K562 (cell line): ENCODE results near the gene TUT4. TPM values are rescaled to one million over a fixed set of nuclear protein-coding genes. Genes with fewer than 3 reads are reported as not detected.

ENCODE experiments used
- BRF1 ChIP-seq: IDR thresholded peaks from 3 replicates; pipeline ENCODE4 v1.6.1; 2011; ENCODE audit warnings: borderline replicate concordance, mild to moderate bottlenecking; ENCODE audit not compliant: insufficient read length; ENCODE audit errors: extremely low read depth
- CBX2 ChIP-seq: fragments of 200-600 bp; sonication (generic); IDR thresholded peaks from one replicate; pipeline ENCODE4 v1.6.1; 2012; ENCODE audit warnings: mild to moderate bottlenecking, low read length, inconsistent platforms; ENCODE audit not compliant: insufficient read depth, poor library complexity, severe bottlenecking
- FOXJ3 ChIP-seq: sonication (generic); formaldehyde crosslinking; IDR thresholded peaks from 2 replicates; pipeline ENCODE4 v1.4.0; 2020; ENCODE audit warnings: mild to moderate bottlenecking, missing genetic modification reagents
- HDAC1 ChIP-seq, 2 experiments: fragments of 450-650 bp; IDR thresholded peaks; 2 replicates each; pipeline ENCODE4 v1.6.1; 2016 to 2017; ENCODE audit warnings: inconsistent platforms in 1 of 2, mild to moderate bottlenecking in 1 of 2, moderate library complexity in 1 of 2
- HDGF ChIP-seq: fragments of 450-650 bp; IDR thresholded peaks from 2 replicates; pipeline ENCODE4 v1.6.1; 2016
- NFRKB ChIP-seq: fragments of 450-650 bp; IDR thresholded peaks from 2 replicates; pipeline ENCODE4 v1.6.1; 2016; ENCODE audit warnings: low read depth
- POLR3A ChIP-seq: IDR thresholded peaks from 2 replicates; pipeline ENCODE4 v1.6.1; 2011; ENCODE audit warnings: borderline replicate concordance, mild to moderate bottlenecking, moderate library complexity; ENCODE audit not compliant: insufficient read length, insufficient read depth; ENCODE audit errors: extremely low read depth
- RAD51 ChIP-seq: fragments of 450-650 bp; IDR thresholded peaks from 2 replicates; pipeline ENCODE4 v1.7.1; 2016; ENCODE audit warnings: low read depth, mild to moderate bottlenecking, borderline replicate concordance
- SMAD3 ChIP-seq: fragments of 450-650 bp; formaldehyde crosslinking; conservative IDR thresholded peaks from 2 replicates; pipeline ENCODE4 v1.4.0; 2020; ENCODE audit warnings: mild to moderate bottlenecking
- STAG1 ChIP-seq: sonication (generic); formaldehyde crosslinking; IDR thresholded peaks from 2 replicates; pipeline ENCODE4 v1.5.0; 2020; ENCODE audit warnings: missing genetic modification reagents, borderline replicate concordance
- STAT5B ChIP-seq: fragments of 250-450 bp; sonication (Bioruptor Pico); IDR thresholded peaks from 2 replicates; pipeline ENCODE4 v1.8.0; 2021; ENCODE audit warnings: mild to moderate bottlenecking, inconsistent platforms
- ZEB2 ChIP-seq: fragments of 450-650 bp; IDR thresholded peaks from 2 replicates; pipeline ENCODE4 v1.6.1; 2016
- ZNF224 ChIP-seq: sonication (generic); formaldehyde crosslinking; IDR thresholded peaks from 2 replicates; pipeline ENCODE4 v1.8.0; 2022; ENCODE audit warnings: mild to moderate bottlenecking, missing genetic modification reagents
- ZNF239 ChIP-seq: fragments of 250-450 bp; sonication (Bioruptor Pico); IDR thresholded peaks from 2 replicates; pipeline ENCODE4 v1.4.0; 2020; ENCODE audit warnings: mild to moderate bottlenecking
- ZNF551 ChIP-seq: fragments of 250-450 bp; sonication (Bioruptor Pico); IDR thresholded peaks from 2 replicates; pipeline ENCODE4 v1.5.0; 2021; ENCODE audit warnings: mild to moderate bottlenecking, moderate library complexity
- polyA plus RNA-seq, 8 experiments: library from polyadenylated mRNA; depleted of rRNA in 4 of 8; stranded (reverse) in 5 of 8; unstranded in 3 of 8; fragments of >200 nt; fragmentation: Nextera tagmentation in 2 of 8; fragmentation: Illumina TruSeq in 1 of 8; extraction: Ambion mirVana in 2 of 8; extraction: Trizol in 1 of 8; gene quantifications; 2 replicates each; pipeline versions ENCODE4 v1.2.1 to v1.2.3, GENCODE V29; 2011 to 2014; ENCODE audit warnings: inconsistent platforms in 1 of 8, missing spikeins in 1 of 8
- total RNA-seq, 7 experiments: library from RNA; depleted of rRNA in 6 of 7; stranded (reverse); fragments of >200 nt in 6 of 7; fragmentation: Illumina TruSeq in 2 of 7; extraction: Trizol in 2 of 7; gene quantifications; 2 replicates each; pipeline versions ENCODE4 v1.2.1 to v1.2.3, GENCODE V29; 2011 to 2021; ENCODE audit warnings: low replicate concordance in 1 of 7
- TF ChIP-seq, protein P1 (sequence below), 2 experiments: fragments of 450-650 bp; formaldehyde crosslinking in 1 of 2; IDR thresholded peaks; 2 replicates each; pipeline versions ENCODE4 v1.4.0 to v1.6.1; 2014 to 2020; ENCODE audit warnings: mild to moderate bottlenecking in 2 of 2, borderline replicate concordance in 1 of 2, low read depth in 1 of 2
- TF ChIP-seq, protein P2 (sequence below): fragments of 250-450 bp; sonication (Bioruptor Pico); IDR thresholded peaks from 2 replicates; pipeline ENCODE4 v1.4.0; 2020

The TUT4 gene
- total and polyA plus RNA-seq, 9 of the 15 experiments (the other 6 are each of a cell fraction or from before 2014, with no cell fraction given): 15.8 to 53.5 (median 36.7) TPM

DNA sequence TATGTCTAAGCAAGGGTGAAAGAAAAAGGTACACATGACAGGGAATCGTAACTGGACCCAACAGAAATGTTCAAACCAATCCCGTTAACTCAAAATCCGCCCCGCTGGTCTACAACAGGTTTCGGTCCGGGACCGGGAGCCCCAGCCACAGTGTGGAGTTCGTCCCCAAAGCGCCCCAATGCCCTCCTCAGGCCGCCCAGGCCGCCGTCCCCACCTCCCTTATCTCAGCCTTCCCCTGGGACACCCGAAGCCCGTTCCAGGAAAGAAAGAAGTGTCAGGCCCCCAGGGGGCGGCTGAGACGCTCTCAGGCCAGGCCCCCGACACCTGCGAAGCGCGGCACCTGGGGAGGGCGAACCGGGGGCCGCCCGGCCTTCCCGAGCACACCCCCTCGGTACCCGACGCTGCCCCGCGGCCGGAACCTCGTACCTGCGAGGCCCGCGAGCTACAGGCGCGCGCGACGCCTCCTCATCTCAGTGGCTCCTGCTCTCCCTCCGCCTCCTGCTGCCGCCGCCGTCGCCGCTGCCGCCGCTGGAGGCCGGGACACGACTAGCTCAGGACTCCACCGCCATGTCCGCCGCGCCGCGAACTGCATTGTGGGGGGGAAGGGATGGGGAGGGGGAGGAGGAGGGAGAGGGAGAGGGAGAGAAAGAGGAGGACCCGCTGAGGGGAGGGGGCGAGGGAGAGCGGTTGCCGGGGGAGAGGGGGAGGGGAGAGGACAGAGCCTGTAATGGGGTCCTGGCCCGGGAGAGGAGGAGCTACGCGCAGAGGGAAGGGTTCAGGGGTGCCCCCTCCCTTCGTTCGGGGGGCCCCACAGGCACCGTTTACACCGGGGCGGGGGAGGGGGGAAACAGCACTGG is at the start of gene TUT4 (continued):
- TF ChIP-seq ZNF551 (CRISPR knock-in tag): no peak
- no peak for TF ChIP-seq FOXJ3 (CRISPR knock-in tag)
- TF ChIP-seq ZEB2: peak; percentile 94
- no peak for TF ChIP-seq ZNF239
- 0 out of 2 replicates have a peak, but pooled peaks have one; percentile 11 for TF ChIP-seq STAG1 (CRISPR knock-in tag)
- TF ChIP-seq HDAC1 (IDR thresholded peaks at IDR 0.05): peak in 1 of 2 experiments; percentile 69; a peak in 2 of 4 replicates
- peak; percentile 87 for TF ChIP-seq NFRKB
- no peak for TF ChIP-seq ZNF224 (CRISPR knock-in tag)
- TF ChIP-seq POLR3A: no peak
- TF ChIP-seq SMAD3: no peak; the same call in 1 of the 2 replicates
- TF ChIP-seq, protein P1, sequence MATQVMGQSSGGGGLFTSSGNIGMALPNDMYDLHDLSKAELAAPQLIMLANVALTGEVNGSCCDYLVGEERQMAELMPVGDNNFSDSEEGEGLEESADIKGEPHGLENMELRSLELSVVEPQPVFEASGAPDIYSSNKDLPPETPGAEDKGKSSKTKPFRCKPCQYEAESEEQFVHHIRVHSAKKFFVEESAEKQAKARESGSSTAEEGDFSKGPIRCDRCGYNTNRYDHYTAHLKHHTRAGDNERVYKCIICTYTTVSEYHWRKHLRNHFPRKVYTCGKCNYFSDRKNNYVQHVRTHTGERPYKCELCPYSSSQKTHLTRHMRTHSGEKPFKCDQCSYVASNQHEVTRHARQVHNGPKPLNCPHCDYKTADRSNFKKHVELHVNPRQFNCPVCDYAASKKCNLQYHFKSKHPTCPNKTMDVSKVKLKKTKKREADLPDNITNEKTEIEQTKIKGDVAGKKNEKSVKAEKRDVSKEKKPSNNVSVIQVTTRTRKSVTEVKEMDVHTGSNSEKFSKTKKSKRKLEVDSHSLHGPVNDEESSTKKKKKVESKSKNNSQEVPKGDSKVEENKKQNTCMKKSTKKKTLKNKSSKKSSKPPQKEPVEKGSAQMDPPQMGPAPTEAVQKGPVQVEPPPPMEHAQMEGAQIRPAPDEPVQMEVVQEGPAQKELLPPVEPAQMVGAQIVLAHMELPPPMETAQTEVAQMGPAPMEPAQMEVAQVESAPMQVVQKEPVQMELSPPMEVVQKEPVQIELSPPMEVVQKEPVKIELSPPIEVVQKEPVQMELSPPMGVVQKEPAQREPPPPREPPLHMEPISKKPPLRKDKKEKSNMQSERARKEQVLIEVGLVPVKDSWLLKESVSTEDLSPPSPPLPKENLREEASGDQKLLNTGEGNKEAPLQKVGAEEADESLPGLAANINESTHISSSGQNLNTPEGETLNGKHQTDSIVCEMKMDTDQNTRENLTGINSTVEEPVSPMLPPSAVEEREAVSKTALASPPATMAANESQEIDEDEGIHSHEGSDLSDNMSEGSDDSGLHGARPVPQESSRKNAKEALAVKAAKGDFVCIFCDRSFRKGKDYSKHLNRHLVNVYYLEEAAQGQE (IDR thresholded peaks at IDR 0.05; ENCODE audit: borderline replicate concordance): peak; percentile 28; the same call in 1 of the 2 replicates
- TF ChIP-seq, protein P1 (CRISPR knock-in tag; IDR thresholded peaks at IDR 0.05; ENCODE audit: low read depth): peak; percentile 70; the same call in 1 of the 2 replicates
- no peak for TF ChIP-seq STAT5B (CRISPR knock-in tag)
- no peak for TF ChIP-seq RAD51
- TF ChIP-seq HDGF: no peak
- no peak for TF ChIP-seq CBX2
- TF ChIP-seq, protein P2, sequence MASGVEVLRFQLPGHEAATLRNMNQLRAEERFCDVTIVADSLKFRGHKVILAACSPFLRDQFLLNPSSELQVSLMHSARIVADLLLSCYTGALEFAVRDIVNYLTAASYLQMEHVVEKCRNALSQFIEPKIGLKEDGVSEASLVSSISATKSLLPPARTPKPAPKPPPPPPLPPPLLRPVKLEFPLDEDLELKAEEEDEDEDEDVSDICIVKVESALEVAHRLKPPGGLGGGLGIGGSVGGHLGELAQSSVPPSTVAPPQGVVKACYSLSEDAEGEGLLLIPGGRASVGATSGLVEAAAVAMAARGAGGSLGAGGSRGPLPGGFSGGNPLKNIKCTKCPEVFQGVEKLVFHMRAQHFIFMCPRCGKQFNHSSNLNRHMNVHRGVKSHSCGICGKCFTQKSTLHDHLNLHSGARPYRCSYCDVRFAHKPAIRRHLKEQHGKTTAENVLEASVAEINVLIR (CRISPR knock-in tag): no peak
- TF ChIP-seq BRF1: no peak
